HEK293 (cell line): ENCODE results near the gene PDGFB.

Source experiments
- SP3 ChIP-seq: fragments of 450-650 bp; formaldehyde crosslinking; IDR thresholded peaks from 2 replicates; pipeline ENCODE4 v1.5.1; 2016; ENCODE audit warnings: missing biosample characterization, missing genetic modification characterization
- ZNF23 ChIP-seq: fragments of 450-650 bp; formaldehyde crosslinking; IDR thresholded peaks from 2 replicates; pipeline ENCODE4 v1.5.1; 2016; ENCODE audit warnings: missing biosample characterization, missing genetic modification characterization, borderline replicate concordance
- ZNF654 ChIP-seq: fragments of 450-650 bp; formaldehyde crosslinking; IDR thresholded peaks from 2 replicates; pipeline ENCODE4 v1.5.1; 2016; ENCODE audit warnings: low read depth, missing biosample characterization, missing genetic modification characterization
- TF ChIP-seq, protein P1 (sequence below): fragments of 450-650 bp; formaldehyde crosslinking; IDR thresholded peaks from 2 replicates; pipeline ENCODE4 v1.5.1; 2016; ENCODE audit warnings: missing biosample characterization, missing genetic modification characterization

DNA sequence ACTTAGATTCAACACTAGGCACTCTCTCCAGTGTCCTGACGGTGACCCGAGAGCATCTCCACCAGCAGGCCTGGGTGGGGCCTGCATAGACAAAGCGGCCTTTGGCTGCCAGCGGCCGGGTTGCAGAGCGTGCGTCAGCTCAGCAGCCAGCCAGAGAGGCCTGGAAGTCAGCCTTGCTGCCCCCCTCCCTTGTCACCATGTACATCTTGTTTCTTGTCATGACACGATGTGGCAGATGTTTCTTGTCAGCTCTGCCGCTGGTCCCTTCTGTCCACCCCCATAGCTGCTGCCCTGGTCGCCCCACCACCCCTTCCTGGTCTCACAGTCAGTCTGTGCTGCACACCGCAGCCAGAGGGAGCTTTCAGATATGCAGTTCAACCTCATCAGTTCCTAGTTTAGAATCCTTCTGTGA, 59.2 kb downstream of the PDGFB start:
- TF ChIP-seq SP3, result no peak
- TF ChIP-seq, protein P1, sequence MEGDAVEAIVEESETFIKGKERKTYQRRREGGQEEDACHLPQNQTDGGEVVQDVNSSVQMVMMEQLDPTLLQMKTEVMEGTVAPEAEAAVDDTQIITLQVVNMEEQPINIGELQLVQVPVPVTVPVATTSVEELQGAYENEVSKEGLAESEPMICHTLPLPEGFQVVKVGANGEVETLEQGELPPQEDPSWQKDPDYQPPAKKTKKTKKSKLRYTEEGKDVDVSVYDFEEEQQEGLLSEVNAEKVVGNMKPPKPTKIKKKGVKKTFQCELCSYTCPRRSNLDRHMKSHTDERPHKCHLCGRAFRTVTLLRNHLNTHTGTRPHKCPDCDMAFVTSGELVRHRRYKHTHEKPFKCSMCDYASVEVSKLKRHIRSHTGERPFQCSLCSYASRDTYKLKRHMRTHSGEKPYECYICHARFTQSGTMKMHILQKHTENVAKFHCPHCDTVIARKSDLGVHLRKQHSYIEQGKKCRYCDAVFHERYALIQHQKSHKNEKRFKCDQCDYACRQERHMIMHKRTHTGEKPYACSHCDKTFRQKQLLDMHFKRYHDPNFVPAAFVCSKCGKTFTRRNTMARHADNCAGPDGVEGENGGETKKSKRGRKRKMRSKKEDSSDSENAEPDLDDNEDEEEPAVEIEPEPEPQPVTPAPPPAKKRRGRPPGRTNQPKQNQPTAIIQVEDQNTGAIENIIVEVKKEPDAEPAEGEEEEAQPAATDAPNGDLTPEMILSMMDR, result no peak
- no peak for TF ChIP-seq ZNF654 (tag by site-specific recombination)
- no peak for TF ChIP-seq ZNF23 (tag by site-specific recombination)
